SW480 (cell line): Measurements from ENCODE around the gene RRN3.
"Not testable (repeated sequence)": the region's sequence is repeated elsewhere in the genome, so short reads cannot be mapped to it uniquely, and the experiment has no call there.

Experiments
- DNase-seq: peaks from one replicate; pipeline ENCODE4 v3.0.0-alpha.2; 2016; ENCODE audit warnings: low spot score

Gene RRN3

GRCh38 chr16:15027503-15028344 is 66.3 kb downstream of the RRN3 start:
- not testable (repeated sequence) for DNase-seq

- not testable (repeated sequence) for DNase-seq
These were observed 67.0 kb downstream of the RRN3 start for GRCh38 chr16:15027051-15027450.

GRCh38 chr16:15025234-15025951 is 68.7 kb downstream of the RRN3 start:
- peak; percentile 20 for DNase-seq

GRCh38 chr16:15024858-15025199 is 69.2 kb downstream of the RRN3 start:
- DNase-seq, result not testable (repeated sequence)

GRCh38 chr16:15023381-15024077 is 70.5 kb downstream of the RRN3 start:
- not testable (repeated sequence) for DNase-seq

DNA sequence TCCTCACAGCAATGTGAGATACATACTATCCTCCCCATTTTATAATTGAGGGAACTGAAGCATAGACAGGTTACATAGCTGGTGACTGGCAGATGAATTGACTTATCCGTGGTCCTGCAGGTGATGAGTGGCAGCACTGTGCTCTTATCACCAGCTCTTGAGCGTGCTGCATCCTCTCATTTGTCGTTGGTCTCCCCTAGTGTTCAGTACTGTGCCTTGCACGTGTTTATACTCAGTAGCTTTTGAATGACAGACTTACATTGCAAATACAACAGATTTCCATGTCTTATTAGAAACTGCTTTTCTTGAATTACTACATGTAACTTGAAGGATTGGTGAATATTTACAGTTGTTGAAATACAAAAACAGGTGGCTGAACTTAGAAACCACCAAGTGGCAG is 71.9 kb downstream of the RRN3 start:
- peak; percentile 71 for DNase-seq

DNA sequence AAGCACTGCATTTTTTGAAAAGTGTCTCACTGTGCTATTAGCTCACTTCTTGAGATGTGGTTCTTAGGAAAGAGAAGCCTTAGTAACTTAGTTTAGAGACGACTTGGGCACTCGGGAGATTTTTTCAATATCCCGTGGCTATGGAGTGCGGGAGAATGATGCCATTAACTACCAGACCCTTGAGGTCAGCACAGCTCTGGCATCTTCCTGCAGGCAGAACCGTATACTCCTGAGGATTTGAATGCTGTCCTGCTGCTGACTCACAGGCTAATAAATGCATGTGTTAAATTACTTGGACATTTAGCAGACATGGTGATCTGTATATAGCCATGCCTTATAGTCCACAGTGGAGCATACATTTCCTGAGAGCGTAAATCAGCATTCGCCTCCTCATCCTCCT is 72.6 kb downstream of the RRN3 start:
- DNase-seq, result not testable (repeated sequence)

DNA sequence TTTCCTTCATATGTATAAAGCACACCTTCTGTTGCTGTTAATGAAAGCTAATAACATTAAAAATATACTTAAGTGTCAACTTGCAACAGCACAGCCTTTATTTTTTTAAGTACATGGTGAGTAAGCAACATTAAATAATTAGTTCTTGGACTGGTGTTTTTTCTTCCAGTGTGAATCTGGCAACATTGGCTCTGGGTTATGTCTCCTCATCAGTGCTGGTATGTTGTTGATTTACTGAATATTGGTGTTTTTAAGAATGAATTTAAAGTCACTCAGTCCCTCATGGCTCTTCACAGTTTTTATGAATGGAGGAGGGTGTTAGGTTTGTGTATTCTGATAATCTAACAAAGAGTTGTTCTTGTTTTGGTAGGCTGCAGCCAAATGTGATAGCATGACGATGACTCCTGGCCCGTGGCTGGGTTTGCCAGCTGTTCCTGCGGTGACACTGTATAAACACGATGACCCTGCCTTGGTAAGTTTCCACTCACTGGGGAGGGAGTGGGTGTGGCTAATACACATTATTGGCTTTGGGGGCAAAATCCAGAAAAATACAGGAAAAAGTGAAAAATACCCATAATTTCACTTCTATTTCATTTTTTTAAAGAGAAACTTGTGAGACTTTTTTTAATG is 77.0 kb downstream of the RRN3 start:
- DNase-seq, result peak; percentile 50

DNA sequence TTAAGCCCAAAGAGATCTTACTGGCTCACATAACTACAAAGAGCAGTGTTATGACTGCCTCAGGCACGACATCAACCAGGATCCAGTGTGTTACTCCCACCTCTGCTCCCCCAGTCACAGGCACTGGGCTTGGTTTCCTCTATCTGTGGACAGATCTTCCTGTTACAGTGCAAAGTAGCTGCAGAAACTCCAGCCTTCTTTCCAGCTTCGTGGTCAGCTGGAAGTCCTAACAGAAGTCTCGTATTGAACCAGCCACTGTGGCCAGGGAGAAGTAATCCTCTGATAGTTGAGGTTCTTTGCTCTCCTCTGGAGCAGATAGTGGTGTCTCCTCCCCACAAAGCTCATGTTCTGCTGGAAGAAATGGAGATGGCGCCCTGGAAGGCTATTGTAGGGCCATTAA is 77.7 kb downstream of the RRN3 start:
- DNase-seq, result peak; percentile 53

- DNase-seq, result not testable (repeated sequence)
These were observed 78.4 kb downstream of the RRN3 start for GRCh38 chr16:15015671-15016070.

DNA sequence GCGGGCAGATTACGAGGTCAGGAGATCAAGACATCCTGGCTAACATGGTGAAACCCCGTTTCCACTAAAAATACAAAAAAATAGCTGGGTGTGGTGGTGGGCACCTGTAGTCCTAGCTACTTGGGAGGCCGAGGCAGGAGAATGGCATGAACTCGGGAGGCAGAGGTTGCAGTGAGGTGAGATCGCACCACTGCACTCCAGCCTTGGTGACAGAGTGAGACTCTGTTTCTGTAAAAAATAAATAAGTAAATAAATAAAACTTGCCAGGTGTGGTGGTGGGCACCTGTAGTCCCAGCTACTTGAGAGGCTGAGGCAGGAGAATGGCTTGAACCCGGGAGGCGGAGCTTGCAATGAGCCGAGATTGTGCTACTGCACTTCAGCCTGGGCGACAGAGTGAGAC is 81.1 kb downstream of the RRN3 start:
- not testable (repeated sequence) for DNase-seq
